Activated naive CD4-positive, alpha-beta T cell treated with anti-CD3 and anti-CD28 coated beads, Interleukin-2, amount 50 U/mL, for 72 hours (primary cell): Measurements from ENCODE around the gene STIM2. TPM values are rescaled to one million over a fixed set of nuclear protein-coding genes. Genes with fewer than 3 reads are reported as not detected.
A peak's percentile ranks its signal among the peaks of the same experiment; 100 is the strongest.

Experiments
- ATAC-seq, 2 donors: fragments of 150-1000 bp; cut with Tn5 transposase; 2 replicates each; pipeline ENCODE4 v1.10.0; 2021; ENCODE audit warnings: mild to moderate bottlenecking in 2 of 2, moderate library complexity in 2 of 2
- DNase-seq, 2 donors: peaks; one replicate each; pipeline ENCODE4 v3.0.0; 2021 to 2022; ENCODE audit warnings: low spot score in 2 of 2
- H3K27ac Mint-ChIP-seq, 2 donors: one replicate each; pipeline ENCODE4 v1.8.0; 2022; ENCODE audit warnings: mild to moderate bottlenecking in 2 of 2, mixed read lengths in 2 of 2
- H3K36me3 Mint-ChIP-seq, 2 donors: one replicate each; pipeline ENCODE4 v1.8.0; 2022; ENCODE audit warnings: mixed read lengths in 2 of 2
- H3K9me3 Mint-ChIP-seq, 2 donors: one replicate each; pipeline ENCODE4 v1.8.0; 2022; ENCODE audit warnings: mixed read lengths in 2 of 2
- total RNA-seq, 2 donors: library from RNA; stranded (reverse); gene quantifications; one replicate each; pipeline ENCODE4 v1.2.3, GENCODE V29; 2022

The STIM2 gene
- total RNA-seq, 2 donors from 2014 or later = 43.0 to 49.1 TPM

DNA sequence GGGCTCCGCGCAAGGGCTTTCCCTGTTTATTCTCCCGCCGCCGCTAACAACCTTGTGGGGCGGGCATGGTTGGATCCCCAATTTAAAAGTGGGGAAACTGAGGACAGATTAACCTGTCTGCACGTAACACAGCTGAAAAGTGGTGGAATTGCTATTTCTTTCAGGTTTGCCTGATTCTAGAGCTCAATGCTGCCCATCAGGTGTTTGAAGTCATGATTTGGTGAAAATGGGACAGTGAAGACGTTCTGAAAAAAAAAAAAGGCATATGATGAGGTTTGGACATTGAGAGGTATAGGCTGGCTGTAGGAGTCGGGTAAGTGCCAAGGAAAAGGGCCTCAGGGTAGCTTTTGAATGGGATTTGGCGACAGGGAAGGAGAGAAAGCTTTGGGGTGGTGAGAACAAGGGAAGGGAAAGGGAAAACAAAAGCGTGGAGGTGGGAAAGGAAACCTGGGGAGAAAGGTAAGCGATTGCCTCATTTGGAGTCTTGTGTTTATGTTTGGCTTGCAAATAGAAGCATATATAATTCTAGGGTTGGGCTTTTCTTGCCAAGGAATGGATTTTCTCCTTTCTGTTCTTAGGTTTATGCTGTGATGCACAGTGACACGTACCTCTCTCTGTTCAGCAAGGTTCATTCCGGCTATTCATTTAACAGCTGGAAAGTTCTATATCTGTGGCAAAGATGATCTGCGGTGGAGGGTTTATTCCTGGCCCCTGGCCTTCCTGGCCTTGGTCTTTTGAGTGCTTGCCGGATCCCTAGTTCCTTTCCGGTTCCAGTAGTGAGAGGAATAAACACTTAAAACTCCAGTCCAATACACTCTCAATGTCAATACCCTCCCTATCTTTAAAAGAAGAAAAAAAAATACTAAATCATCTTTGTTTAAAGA is 2.4 kb upstream of the STIM2 start:
- DNase-seq = no peak
- ATAC-seq = no peak

GRCh38 chr4:26858947-26859401 is 1.7 kb upstream of the STIM2 start:
- ATAC-seq = no peak
- no peak for DNase-seq
- Mint-ChIP-seq H3K27ac (peak overlapping the region; percentile 78 to 91), H3K9me3 (no peaks in the 10 kb centered on the region), H3K36me3 (peaks cover 15 to 24% of the 10 kb centered on the region in 2 donors)

More for the DNA sequence above, 2.4 kb upstream of the STIM2 start:
- Mint-ChIP-seq H3K27ac (peak overlapping the region; percentile 78 to 91), H3K9me3 (no peaks in the 10 kb centered on the region), H3K36me3 (peaks cover 15 to 24% of the 10 kb centered on the region in 2 donors)

DNA sequence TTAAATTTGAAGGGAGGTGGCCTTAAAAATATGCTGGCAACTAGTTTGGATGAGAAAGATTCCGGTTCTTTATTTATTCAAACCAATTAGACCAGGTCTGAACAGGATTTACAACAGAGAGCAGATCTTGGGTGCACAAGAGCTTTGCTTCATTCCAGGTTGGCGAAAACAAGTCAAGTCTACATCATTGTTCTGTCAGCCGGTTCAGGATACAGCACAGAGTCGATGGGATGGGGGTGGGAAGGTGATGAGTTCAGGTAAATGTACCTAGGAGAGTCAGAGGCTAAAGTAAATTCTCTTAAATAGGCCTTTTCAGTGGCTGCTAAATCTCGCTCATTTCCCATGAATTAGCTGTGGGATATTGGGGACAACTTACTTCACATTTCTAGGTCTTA is 882 bp upstream of the STIM2 start:
- peak overlapping the region; percentile 91 to 96 for H3K27ac Mint-ChIP-seq
- DNase-seq (no peak), ATAC-seq (no peak)
- no peaks in the 10 kb centered on the region for H3K9me3 Mint-ChIP-seq
- H3K36me3 Mint-ChIP-seq = peaks cover 15 to 24% of the 10 kb centered on the region in 2 donors

DNA sequence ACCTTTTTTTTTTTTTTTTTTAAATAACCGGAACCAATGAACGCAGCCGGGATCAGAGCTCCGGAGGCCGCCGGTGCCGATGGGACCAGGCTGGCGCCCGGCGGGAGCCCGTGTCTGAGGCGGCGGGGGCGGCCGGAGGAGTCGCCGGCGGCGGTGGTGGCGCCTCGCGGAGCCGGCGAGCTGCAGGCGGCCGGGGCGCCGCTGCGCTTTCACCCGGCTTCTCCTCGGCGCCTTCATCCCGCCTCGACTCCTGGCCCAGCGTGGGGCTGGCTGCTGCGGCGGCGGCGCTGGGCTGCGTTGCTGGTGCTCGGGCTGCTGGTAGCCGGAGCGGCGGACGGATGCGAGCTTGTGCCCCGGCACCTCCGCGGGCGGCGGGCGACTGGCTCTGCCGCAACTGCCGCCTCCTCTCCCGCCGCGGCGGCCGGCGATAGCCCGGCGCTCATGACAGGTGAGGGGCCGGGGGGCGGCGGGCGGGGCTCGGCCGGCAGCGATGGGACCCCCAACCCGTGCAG is 337 bp downstream of the STIM2 start:
- Mint-ChIP-seq H3K9me3 (no peaks in the 10 kb centered on the region), H3K27ac (peak overlapping the region; percentile 75 to 91), H3K36me3 (peaks cover 15 to 24% of the 10 kb centered on the region in 2 donors)
- ATAC-seq (peak; percentile 18 to 21), DNase-seq (peak; percentile 65 to 77)

- H3K9me3 Mint-ChIP-seq = no peaks in the 10 kb centered on the region
- peak overlapping the region; percentile 91 to 99 for H3K27ac Mint-ChIP-seq
- DNase-seq = peak; percentile 71 to 79
- H3K36me3 Mint-ChIP-seq = peaks cover 15 to 24% of the 10 kb centered on the region in 2 donors
- peak; percentile 41 to 48 for ATAC-seq
Measured at GRCh38 chr4:26861434-26862186, 969 bp downstream of the STIM2 start.

DNA sequence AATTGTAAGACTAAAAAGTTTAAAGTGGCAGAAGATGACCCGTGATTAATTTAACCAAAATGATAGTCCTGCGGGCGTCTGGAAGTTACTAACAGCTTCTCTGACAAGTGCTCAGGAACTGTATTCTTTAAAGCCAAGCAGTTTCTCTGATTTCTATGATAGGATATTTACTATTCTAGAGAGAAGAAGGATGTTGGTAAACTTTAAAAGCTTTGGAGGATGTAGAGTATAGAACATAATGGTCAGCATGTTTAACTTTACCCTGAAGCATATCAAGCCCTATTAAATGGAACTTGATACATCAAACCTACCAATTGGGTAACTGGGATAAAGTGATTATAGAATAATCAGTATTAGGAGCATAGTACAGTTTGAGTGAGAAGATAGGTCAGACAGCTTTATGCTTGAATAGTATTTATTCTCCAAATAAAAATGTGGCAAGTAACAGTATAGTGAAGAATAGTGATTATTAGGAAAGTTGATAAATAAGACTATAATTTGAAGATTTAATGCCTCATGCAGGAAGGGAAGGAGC is 1.8 kb downstream of the STIM2 start:
- H3K9me3 Mint-ChIP-seq = no peaks in the 10 kb centered on the region

DNA sequence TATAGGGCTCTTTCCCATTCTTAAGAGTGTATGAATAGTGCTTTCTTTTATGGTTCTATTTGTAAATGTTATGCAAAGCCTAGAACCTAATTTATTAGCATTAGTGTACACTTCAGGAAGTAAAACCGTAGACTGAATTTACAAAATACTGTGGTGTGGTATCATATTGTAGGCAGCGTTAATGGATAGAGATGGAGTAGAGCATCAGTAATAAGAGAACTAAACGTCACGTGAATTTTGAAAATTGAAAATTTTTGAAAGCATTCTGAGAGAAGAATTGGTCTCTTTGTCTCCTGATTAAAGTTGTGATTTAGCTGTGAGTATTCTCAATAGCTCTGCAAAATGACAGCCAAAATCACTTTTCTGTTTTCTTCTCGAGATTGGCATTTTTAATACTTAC is 2.9 kb downstream of the STIM2 start:
- Mint-ChIP-seq H3K9me3 (no peaks in the 10 kb centered on the region), H3K36me3 (peaks cover 8 to 16% of the 10 kb centered on the region in 2 donors), H3K27ac (no peak overlapping the region)
- DNase-seq (no peak), ATAC-seq (no peak)

More for the DNA sequence above, 1.8 kb downstream of the STIM2 start:
- ATAC-seq (no peak), DNase-seq (no peak)
- peaks cover 15 to 24% of the 10 kb centered on the region in 2 donors for H3K36me3 Mint-ChIP-seq
- peak overlapping the region; percentile 91 to 99 for H3K27ac Mint-ChIP-seq

- Mint-ChIP-seq H3K27ac (no peak overlapping the region), H3K9me3 (no peaks in the 10 kb centered on the region), H3K36me3 (peaks cover 10 to 11% of the 10 kb centered on the region in 2 donors)
- DNase-seq (no peak), ATAC-seq (no peak)
Measured at GRCh38 chr4:26864899-26865298, 4.3 kb downstream of the STIM2 start.

- Mint-ChIP-seq H3K36me3 (peaks cover 6 to 14% of the 10 kb centered on the region in 2 donors), H3K9me3 (no peaks in the 10 kb centered on the region), H3K27ac (peak overlapping the region in 1 of 2 donors; percentile 10)
- no peak for ATAC-seq
- no peak for DNase-seq
Measured at GRCh38 chr4:26866203-26866602, 5.6 kb downstream of the STIM2 start.

DNA sequence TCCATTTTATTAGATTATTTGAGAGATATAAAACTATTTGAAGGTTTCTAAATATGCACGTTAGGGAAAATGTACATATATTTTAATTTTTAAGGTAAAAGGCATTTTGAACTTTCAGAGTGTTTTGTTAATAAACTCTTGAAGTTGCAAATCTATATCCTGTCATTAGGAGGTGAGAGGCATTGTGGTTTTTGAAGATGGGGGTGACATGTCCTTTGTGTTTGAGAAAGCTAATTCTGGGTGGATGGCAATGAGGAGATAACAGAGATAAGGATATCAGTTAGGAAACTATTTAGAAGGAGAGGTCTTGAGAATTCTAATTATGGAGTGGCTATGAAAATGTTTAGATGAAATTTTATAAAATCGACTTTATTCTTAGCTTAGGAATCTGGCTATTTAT is 6.1 kb downstream of the STIM2 start:
- Mint-ChIP-seq H3K9me3 (no peaks in the 10 kb centered on the region), H3K36me3 (peaks cover 1 to 9% of the 10 kb centered on the region in 2 donors), H3K27ac (no peak overlapping the region)
- DNase-seq (no peak), ATAC-seq (no peak)

- H3K27ac Mint-ChIP-seq = peak overlapping the region; percentile 22 to 77
- DNase-seq (no peak), ATAC-seq (peak; percentile 16 to 49)
- peaks cover 0 to 6% of the 10 kb centered on the region in 2 donors for H3K36me3 Mint-ChIP-seq
- no peaks in the 10 kb centered on the region for H3K9me3 Mint-ChIP-seq
Measured at GRCh38 chr4:26867914-26868684, 7.5 kb downstream of the STIM2 start.

DNA sequence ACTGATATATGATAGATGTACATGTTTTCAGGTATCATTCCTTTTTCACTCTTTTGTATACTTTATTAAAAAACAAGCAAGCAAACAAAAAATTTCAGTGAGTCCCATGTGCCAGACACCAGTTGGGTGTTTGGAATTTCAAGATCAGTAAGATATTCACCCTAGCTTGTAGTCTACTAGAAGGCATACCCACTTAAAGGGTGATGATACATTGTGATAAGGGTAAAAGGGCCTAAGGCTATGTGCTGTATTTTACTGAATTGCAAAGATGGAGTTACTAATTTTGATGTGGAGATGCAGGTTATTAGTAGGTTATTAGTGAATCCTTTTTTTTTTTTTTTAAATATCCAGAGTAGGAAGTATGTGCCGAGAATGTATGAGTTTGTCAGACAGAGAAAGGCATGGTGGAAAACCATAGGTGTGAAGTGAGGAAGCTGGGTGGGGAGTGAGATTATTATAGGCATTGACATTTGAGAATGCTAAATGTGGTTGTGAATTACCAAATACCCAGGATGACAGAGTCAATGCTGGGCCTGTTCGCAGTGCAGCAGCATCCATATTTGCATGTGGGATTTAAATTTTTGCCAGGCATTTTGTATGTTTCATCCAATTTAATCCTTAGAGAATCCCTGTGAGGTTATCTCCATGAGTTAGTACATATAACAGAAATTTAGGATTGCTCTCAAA is 10.1 kb downstream of the STIM2 start:
- Mint-ChIP-seq H3K36me3 (peaks cover 0 to 6% of the 10 kb centered on the region in 2 donors), H3K27ac (no peak overlapping the region), H3K9me3 (no peaks in the 10 kb centered on the region)
- ATAC-seq (no peak), DNase-seq (no peak)

- H3K9me3 Mint-ChIP-seq = no peaks in the 10 kb centered on the region
- ATAC-seq (no peak), DNase-seq (no peak)
- peaks cover 0 to 6% of the 10 kb centered on the region in 2 donors for H3K36me3 Mint-ChIP-seq
- no peak overlapping the region for H3K27ac Mint-ChIP-seq
Measured at GRCh38 chr4:26871611-26872010, 11.0 kb downstream of the STIM2 start.

DNA sequence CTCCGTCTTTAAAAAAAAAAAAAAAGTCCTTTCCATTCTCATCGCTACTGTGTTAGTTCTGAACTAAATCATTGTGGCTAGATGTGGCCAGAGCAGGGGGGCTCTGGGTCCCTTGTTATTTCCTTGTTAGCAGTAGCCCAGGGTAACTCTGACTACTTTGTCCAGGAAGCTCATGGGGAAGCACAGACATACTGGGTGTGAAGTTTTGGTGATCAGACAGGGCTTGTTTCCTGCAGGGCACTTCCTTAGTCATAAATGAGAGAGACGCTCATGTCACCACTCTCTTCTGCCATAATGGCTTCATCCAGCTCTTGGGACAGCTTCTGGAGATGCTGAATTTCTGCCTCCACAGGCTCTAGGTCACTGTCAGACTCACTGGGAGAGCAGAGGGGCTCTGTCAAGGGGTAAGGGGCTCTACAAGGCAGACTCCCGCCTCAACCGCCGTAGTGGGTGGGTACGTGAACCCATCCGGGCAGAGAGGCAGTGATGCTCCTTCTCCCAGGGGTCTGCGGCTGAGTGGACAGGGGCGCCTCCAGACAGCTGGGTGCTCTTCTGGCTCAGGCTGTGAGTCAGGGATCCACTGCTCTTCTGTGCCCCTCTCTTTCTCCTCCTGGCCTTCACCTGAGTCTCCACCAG is 12.9 kb downstream of the STIM2 start:
- ATAC-seq (peak; percentile 97 to 98), DNase-seq (peak; percentile 61 to 77)
- Mint-ChIP-seq H3K36me3 (peaks cover 10 to 22% of the 10 kb centered on the region in 2 donors), H3K27ac (peak overlapping the region; percentile 85 to 88), H3K9me3 (peaks cover 3 to 8% of the 10 kb centered on the region in 2 donors)

DNA sequence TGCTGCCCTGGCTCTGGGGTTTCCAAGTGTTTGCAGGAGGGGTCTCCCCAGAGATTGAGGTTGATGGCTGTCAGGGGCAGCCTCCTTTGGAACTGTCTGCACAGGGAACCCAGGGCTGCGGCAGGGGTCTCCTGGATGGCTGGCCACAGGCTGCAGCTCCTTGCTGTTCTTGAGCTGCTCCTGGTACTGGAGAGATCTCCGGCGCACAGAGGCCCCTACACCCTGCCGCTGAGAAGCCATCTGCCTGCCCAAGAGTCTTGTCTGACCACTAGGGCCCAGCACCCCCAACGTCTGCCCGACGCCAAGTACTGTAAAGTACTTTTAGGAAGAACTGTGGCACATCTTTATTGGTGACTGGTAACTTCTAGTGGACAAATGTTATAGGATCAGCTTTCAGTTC is 13.5 kb downstream of the STIM2 start:
- DNase-seq = no peak
- no peak for ATAC-seq
- Mint-ChIP-seq H3K36me3 (peaks cover 10 to 28% of the 10 kb centered on the region in 2 donors), H3K9me3 (peaks cover 5 to 8% of the 10 kb centered on the region in 2 donors), H3K27ac (peak overlapping the region; percentile 85 to 88)
